Astrocyte (in vitro differentiated cells and primary cell): ENCODE results near the gene LMTK3. TPM values are rescaled to one million over a fixed set of nuclear protein-coding genes. Genes with fewer than 3 reads are reported as not detected.
A peak's percentile ranks its signal among the peaks of the same experiment; 100 is the strongest.
"Not testable (repeated sequence)": the region's sequence is repeated elsewhere in the genome, so short reads cannot be mapped to it uniquely, and the experiment has no call there.

ENCODE experiments used
- DNase-seq: peaks from one replicate; pipeline ENCODE4 v3.0.0-alpha.2; 2010; ENCODE audit warnings: low read depth
- FAIRE-seq: peaks from 2 replicates; lab custom pipeline; 2011; peaks lifted over from hg19 to GRCh38; lab: Jason Lieb, UNC
- H2AFZ ChIP-seq: 2 replicates; pipeline ENCODE4 v1.6.0; 2012; ENCODE audit warnings: low read depth, low read length, inconsistent platforms
- H3K27ac ChIP-seq: 2 replicates; pipeline ENCODE4 v1.5.1; 2011; ENCODE audit warnings: low read depth, low read length, inconsistent platforms
- H3K27me3 ChIP-seq: 2 replicates; pipeline ENCODE4 v1.6.0; 2011; ENCODE audit warnings: low read length, inconsistent platforms; ENCODE audit not compliant: insufficient read depth
- H3K36me3 ChIP-seq: 2 replicates; pipeline ENCODE4 v1.5.1; 2011; ENCODE audit warnings: low read length, inconsistent platforms; ENCODE audit not compliant: insufficient read depth
- H3K4me1 ChIP-seq: 2 replicates; pipeline ENCODE4 v1.5.1; 2011; ENCODE audit warnings: low read length, inconsistent platforms; ENCODE audit not compliant: insufficient read depth
- H3K4me2 ChIP-seq: 2 replicates; pipeline ENCODE4 v1.6.0; 2012; ENCODE audit warnings: low read length, inconsistent platforms
- H3K4me3 ChIP-seq: 2 replicates; pipeline ENCODE4 v1.5.1; 2011; ENCODE audit warnings: low read depth, mild to moderate bottlenecking, low read length, inconsistent platforms; ENCODE audit not compliant: insufficient read depth
- H3K79me2 ChIP-seq: 2 replicates; pipeline ENCODE4 v1.6.0; 2012; ENCODE audit warnings: mild to moderate bottlenecking, low read length, inconsistent platforms; ENCODE audit not compliant: insufficient read depth
- H3K9ac ChIP-seq: 2 replicates; pipeline ENCODE4 v1.6.0; 2012; ENCODE audit warnings: mild to moderate bottlenecking, low read length, inconsistent platforms
- H3K9me3 ChIP-seq: 2 replicates; pipeline ENCODE4 v1.5.1; 2012; ENCODE audit warnings: low read depth, mild to moderate bottlenecking, low read length, inconsistent platforms; ENCODE audit not compliant: insufficient read depth
- H4K20me1 ChIP-seq: 2 replicates; pipeline ENCODE4 v1.6.0; 2012; ENCODE audit warnings: low read length, inconsistent platforms; ENCODE audit not compliant: insufficient read depth
- H3K27ac Mint-ChIP-seq: one replicate; pipeline ENCODE4 v1.8.0; 2021; ENCODE audit warnings: mild to moderate bottlenecking, mixed read lengths; ENCODE audit not compliant: unreplicated experiment
- H3K27me3 Mint-ChIP-seq: one replicate; pipeline ENCODE4 v1.8.0; 2021; ENCODE audit warnings: low read depth, mixed read lengths; ENCODE audit not compliant: unreplicated experiment
- H3K36me3 Mint-ChIP-seq: one replicate; pipeline ENCODE4 v1.8.0; 2021; ENCODE audit warnings: low read depth, mixed read lengths; ENCODE audit not compliant: unreplicated experiment
- H3K4me1 Mint-ChIP-seq: one replicate; pipeline ENCODE4 v1.8.0; 2021; ENCODE audit warnings: low read depth, mixed read lengths; ENCODE audit not compliant: unreplicated experiment
- H3K4me3 Mint-ChIP-seq: one replicate; pipeline ENCODE4 v1.8.0; 2021; ENCODE audit warnings: mild to moderate bottlenecking, moderate library complexity, mixed read lengths; ENCODE audit not compliant: unreplicated experiment
- H3K9me3 Mint-ChIP-seq: one replicate; pipeline ENCODE4 v1.8.0; 2021; ENCODE audit warnings: mild to moderate bottlenecking, mixed read lengths; ENCODE audit not compliant: unreplicated experiment
- CTCF ChIP-seq: IDR thresholded peaks from 2 replicates; pipeline ENCODE4 v1.5.1; 2011; ENCODE audit warnings: low read depth, mild to moderate bottlenecking, inconsistent platforms, low read length, moderate library complexity; ENCODE audit not compliant: insufficient read depth
- EZH2 ChIP-seq: IDR thresholded peaks from 2 replicates; pipeline ENCODE4 v1.6.1; 2012; ENCODE audit warnings: mild to moderate bottlenecking, low read length, inconsistent platforms; ENCODE audit not compliant: insufficient read depth
- total RNA-seq: library from RNA; stranded (reverse); gene quantifications from 2 replicates; pipeline ENCODE4 v1.2.1, GENCODE V29; 2021

Gene LMTK3
- total RNA-seq, 1 donor from 2014 or later, result 6.2 TPM

GRCh38 chr19:48490981-48491792 is 20.4 kb downstream of the LMTK3 start:
- H3K36me3 Mint-ChIP-seq, result peaks cover 2% of the 10 kb centered on the region
- Histone ChIP-seq H3K27me3 (peaks cover 6% of the 10 kb centered on the region), H3K4me2 (peak overlapping the region; percentile 31), H4K20me1 (no peaks in the 10 kb centered on the region), H3K4me1 (peaks cover 16% of the 10 kb centered on the region), H3K79me2 (no peaks in the 10 kb centered on the region), H3K27ac (no peak overlapping the region), H3K4me3 (no peak overlapping the region), H3K9me3 (no peaks in the 10 kb centered on the region), H3K9ac (no peak overlapping the region), H2AFZ (no peak overlapping the region), H3K36me3 (no peaks in the 10 kb centered on the region)
- H3K4me3 Mint-ChIP-seq, result peak overlapping the region; percentile 62
- H3K27ac Mint-ChIP-seq, result no peak overlapping the region
- FAIRE-seq (no peak), DNase-seq (no peak)
- H3K4me1 Mint-ChIP-seq, result peaks cover 13% of the 10 kb centered on the region
- H3K27me3 Mint-ChIP-seq, result peaks cover 8% of the 10 kb centered on the region
- H3K9me3 Mint-ChIP-seq, result peaks cover 5% of the 10 kb centered on the region
- TF ChIP-seq EZH2 (no peak), CTCF (no peak)

DNA sequence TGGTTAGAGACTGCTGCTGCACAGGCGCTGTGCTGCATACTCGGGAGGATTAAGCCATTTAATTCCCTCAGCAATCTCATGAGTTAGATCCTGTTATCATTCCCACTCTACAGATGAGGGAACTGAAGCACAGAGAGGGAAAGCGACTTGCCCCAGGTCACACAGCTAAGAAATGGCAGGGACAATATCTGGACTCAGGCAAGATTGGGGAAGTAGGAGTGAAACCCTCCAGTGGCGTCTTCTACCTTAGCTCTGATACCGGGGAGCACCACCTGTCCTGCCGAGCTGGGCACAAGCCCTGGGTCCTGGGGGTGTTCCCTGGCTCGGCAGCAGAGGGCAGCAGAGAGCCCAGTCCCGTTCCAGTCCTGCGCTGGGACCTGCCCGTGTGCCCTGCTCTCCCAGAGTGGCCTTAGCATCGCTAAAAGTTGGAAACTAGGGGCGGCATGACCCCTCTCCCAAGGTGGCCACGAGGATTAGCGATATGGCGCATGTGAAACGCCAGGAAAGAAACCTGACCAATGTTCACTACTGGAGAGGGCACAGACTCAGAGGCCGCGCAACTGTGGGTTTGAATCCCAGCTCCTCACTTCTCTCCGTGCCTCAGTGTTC is 21.9 kb downstream of the LMTK3 start:
- H3K4me1 Mint-ChIP-seq, result peaks cover 12% of the 10 kb centered on the region
- no peaks in the 10 kb centered on the region for H3K79me2 ChIP-seq
- H3K27ac ChIP-seq, result no peak overlapping the region
- peaks cover 17% of the 10 kb centered on the region for H3K4me1 ChIP-seq
- H3K4me3 ChIP-seq, result no peak overlapping the region
- H3K4me2 ChIP-seq, result no peak overlapping the region
- H3K27me3 Mint-ChIP-seq, result peaks cover 8% of the 10 kb centered on the region
- TF ChIP-seq EZH2 (no peak), CTCF (peak; percentile 77)
- FAIRE-seq (no peak), DNase-seq (no peak)
- no peaks in the 10 kb centered on the region for H3K36me3 ChIP-seq
- H3K36me3 Mint-ChIP-seq, result peaks cover 2% of the 10 kb centered on the region
- no peak overlapping the region for H3K4me3 Mint-ChIP-seq
- no peak overlapping the region for H3K27ac Mint-ChIP-seq
- H2AFZ ChIP-seq, result no peak overlapping the region
- H3K9ac ChIP-seq, result no peak overlapping the region
- peaks cover 6% of the 10 kb centered on the region for H3K27me3 ChIP-seq
- no peaks in the 10 kb centered on the region for H3K9me3 ChIP-seq
- peaks cover 5% of the 10 kb centered on the region for H3K9me3 Mint-ChIP-seq
- no peaks in the 10 kb centered on the region for H4K20me1 ChIP-seq

GRCh38 chr19:48488478-48488877 is 23.2 kb downstream of the LMTK3 start:
- H3K4me2 ChIP-seq, result peak overlapping the region; percentile 62

More at GRCh38 chr19:48488478-48488877, 23.2 kb downstream of the LMTK3 start:
- not testable (repeated sequence) for H3K27me3 ChIP-seq, H2AFZ ChIP-seq, H3K9me3 ChIP-seq, H3K27me3 Mint-ChIP-seq, H3K9ac ChIP-seq, H3K36me3 ChIP-seq, H4K20me1 ChIP-seq, H3K79me2 ChIP-seq, DNase-seq, FAIRE-seq, H3K9me3 Mint-ChIP-seq, H3K4me3 ChIP-seq, H3K4me1 Mint-ChIP-seq, H3K36me3 Mint-ChIP-seq
- Histone ChIP-seq H3K27ac (peak overlapping the region; percentile 17), H3K4me1 (peaks cover 17% of the 10 kb centered on the region)
- Mint-ChIP-seq H3K4me3 (peak overlapping the region; percentile 31), H3K27ac (peak overlapping the region; percentile 27)
